ENCODE results near the gene BLOC1S3. TPM values are rescaled to one million over a fixed set of nuclear protein-coding genes. Genes with fewer than 3 reads are reported as not detected.

BLOC1S3 gene
- total RNA-seq, 2 experiments from 2014 or later: 21.9 to 22.8 TPM

DNA sequence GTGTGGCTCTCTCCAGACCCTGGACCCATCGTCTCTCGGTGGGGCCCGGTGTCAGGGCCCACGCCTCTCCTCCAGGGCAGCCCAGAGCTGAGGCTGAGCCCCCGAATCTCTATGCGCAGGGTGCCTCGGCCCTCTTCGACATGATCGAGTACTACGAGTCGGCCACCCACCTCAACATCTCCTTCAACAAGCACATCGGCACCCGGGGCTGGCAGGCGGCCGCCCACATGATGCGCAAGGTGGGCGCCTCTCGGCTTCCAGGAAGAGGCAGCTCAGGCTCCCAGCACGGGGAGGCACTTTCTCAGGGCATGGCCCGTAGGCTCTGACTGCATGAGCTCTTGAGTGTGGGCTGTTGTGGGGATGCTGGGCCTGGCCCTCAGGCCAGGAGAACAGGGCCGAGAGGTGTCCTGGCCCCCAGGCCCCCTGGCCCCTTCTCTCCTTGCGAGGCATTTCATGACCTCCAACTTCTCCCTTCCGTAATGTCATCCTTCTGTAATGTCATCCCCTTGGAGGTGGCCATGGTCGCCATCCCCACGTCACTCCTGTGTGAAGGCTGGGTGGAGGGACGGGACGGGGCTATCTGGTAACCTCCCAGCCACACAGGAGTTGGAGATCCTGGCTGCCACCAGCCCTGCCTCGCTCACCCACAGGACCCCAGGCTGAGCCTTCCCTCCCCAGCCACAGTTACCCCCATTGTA lies 37.2 kb upstream of the BLOC1S3 start:
- H3K27ac Mint-ChIP-seq: no peak overlapping the region
- no peaks in the 10 kb centered on the region for H3K27me3 Mint-ChIP-seq
- POLR2A ChIA-PET: no interaction called here

DNA sequence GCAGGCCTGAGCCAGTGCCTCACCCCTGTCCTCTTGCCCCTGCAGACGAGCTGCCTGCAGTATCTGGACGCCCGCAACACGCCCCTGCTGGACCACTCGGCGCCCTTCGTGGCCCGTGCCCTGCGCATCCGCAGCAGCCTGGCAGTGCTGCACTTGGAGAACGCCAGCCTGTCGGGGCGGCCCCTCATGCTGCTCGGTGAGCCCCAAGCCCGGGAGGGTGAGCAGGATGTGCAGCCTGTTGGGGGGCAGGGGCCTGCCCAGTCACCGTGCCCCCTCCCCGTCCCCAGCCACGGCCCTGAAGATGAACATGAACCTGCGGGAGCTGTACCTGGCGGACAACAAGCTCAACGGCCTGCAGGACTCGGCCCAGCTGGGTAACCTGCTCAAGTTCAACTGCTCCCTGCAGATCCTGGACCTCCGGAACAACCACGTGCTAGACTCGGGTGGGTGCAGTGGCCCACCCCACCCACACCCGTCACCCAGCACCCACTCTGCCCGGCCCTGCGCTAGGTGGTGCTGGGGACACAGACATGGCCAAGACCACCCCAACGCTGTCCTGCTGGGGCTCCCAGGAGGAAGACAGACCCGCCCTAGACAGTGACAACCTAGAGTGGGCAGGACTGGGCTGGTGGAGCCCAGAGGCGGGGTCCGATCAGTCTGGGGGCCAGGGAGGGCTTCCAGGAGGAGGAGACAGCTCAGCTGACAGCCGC lies 36.4 kb upstream of the BLOC1S3 start:
- no peaks in the 10 kb centered on the region for H3K9me3 Mint-ChIP-seq
- POLR2A ChIA-PET: no interaction called here
- no peaks in the 10 kb centered on the region for H3K27me3 Mint-ChIP-seq
- DNase-seq: no peak
- no peak overlapping the region for H3K27ac Mint-ChIP-seq
- no peak overlapping the region for H3K4me3 Mint-ChIP-seq
- H3K36me3 Mint-ChIP-seq: peaks cover 6% of the 10 kb centered on the region
- no peak for ATAC-seq (ENCODE audit: low read depth)
- H3K4me1 Mint-ChIP-seq: no peaks in the 10 kb centered on the region

More for the DNA sequence above, 37.2 kb upstream of the BLOC1S3 start:
- DNase-seq (no peak), ATAC-seq (ENCODE audit: low read depth) (no peak)
- Mint-ChIP-seq H3K36me3 (peaks cover 6% of the 10 kb centered on the region), H3K4me3 (no peak overlapping the region), H3K9me3 (no peaks in the 10 kb centered on the region), H3K4me1 (peaks cover 3% of the 10 kb centered on the region)

DNA sequence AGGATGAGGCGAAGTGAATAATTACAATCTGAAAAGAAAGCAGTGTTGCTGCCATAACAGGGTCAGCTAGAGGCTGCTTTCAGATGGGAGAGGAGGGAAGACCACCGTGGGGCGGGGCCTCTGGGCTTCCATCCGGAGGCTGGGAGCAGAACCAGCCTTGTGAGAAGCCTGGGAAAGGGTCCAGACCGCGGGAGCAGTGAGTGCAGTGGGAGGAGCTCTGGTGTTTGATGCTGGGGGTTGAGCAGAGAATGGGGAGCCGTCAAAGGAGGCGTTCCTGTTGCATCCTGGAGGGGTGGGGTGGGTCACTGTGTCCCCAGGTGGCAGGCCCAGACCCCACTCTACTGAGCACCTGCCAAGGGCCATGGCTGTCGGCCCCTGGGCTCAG lies 35.9 kb upstream of the BLOC1S3 start:
- DNase-seq: no peak
- Mint-ChIP-seq H3K4me1 (no peaks in the 10 kb centered on the region), H3K27me3 (no peaks in the 10 kb centered on the region), H3K36me3 (peaks cover 6% of the 10 kb centered on the region), H3K9me3 (no peaks in the 10 kb centered on the region), H3K27ac (no peak overlapping the region), H3K4me3 (no peak overlapping the region)
- POLR2A ChIA-PET: no interaction called here
- no peak for ATAC-seq (ENCODE audit: low read depth)

DNA sequence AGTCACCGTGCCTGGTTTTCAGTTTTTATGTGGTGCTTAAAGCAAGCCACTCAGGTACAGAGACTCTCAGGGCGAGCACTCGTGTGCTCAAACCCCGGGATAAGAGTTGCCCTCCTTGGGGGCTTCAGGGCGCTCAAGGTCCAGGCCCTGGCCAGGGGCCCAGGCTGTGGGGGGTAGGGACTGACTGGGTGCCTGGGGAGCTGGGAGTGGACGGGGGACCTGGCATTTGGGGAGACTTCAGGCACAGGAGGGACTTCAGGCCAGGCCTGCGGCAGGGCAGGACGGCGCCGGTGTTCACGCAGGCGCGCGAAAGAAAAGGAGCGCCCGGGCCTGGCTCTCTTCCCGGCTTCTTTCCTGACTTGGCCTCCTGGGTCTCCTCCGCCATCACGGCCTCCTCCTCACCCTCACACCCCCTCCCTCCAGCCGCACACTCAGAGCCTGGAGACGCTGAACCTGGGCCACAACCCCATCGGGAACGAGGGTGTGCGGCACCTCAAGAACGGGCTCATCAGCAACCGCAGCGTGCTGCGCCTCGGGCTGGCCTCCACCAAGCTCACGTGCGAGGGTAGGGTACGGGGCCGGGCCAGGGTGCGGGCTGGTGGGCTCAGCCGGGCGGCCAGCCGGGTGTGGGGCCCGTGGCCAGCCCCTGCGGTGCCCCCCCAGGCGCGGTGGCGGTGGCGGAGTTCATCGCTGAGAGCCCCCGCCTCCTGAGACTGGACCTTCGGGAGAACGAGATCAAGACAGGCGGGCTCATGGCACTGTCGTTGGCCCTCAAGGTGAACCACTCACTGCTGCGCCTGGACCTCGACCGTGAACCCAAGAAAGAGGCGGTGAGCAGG lies 33.9 kb upstream of the BLOC1S3 start:
- Mint-ChIP-seq H3K4me1 (peaks cover 7% of the 10 kb centered on the region), H3K4me3 (no peak overlapping the region), H3K27me3 (no peaks in the 10 kb centered on the region), H3K36me3 (peaks cover 6% of the 10 kb centered on the region), H3K9me3 (no peaks in the 10 kb centered on the region), H3K27ac (no peak overlapping the region)
- DNase-seq (no peak), ATAC-seq (ENCODE audit: low read depth) (no peak)
- POLR2A ChIA-PET: interaction anchor here (0.6 kb wide), 1 partner anchor 254 kb away, joined by 3 read pairs; no protein-coding TSS in a partner anchor

DNA sequence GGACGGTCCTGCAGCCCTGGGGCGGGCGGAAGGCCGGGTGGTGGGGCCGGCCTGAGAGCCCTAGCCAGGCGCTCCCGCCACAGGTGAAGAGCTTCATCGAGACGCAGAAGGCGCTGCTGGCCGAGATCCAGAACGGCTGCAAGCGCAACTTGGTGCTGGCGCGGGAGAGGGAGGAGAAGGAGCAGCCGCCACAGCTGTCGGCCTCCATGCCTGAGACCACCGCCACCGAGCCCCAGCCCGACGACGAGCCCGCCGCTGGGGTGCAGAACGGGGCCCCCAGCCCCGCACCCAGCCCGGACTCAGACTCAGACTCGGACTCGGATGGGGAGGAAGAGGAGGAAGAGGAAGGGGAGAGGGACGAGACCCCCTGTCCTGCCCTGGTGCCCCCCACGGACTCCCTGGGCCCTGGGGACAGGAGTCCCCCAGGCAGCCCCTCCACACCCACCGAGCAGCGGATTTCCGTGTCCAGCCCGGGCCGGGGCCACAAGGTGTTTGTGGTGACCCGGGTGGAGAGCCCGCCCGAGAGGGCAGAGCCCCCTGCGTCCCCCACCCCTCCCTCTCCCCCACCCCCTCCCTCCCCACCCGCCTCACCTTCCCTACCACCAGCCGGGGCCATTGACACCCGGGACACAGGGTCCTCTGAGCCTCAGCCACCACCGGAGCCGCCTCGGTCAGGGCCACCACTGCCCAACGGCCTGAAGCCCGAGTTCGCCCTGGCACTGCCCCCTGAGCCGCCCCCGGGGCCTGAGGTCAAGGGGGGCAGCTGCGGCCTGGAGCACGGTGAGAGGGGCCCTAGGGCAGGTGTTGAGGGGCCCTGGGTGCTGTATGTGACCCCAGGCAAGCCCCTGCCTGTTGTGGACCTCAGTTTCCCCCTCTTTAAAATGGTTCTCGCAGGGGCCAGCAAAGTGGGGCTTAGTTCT lies 33.1 kb upstream of the BLOC1S3 start:
- Mint-ChIP-seq H3K27ac (no peak overlapping the region), H3K4me3 (no peak overlapping the region)
- DNase-seq: no peak

DNA sequence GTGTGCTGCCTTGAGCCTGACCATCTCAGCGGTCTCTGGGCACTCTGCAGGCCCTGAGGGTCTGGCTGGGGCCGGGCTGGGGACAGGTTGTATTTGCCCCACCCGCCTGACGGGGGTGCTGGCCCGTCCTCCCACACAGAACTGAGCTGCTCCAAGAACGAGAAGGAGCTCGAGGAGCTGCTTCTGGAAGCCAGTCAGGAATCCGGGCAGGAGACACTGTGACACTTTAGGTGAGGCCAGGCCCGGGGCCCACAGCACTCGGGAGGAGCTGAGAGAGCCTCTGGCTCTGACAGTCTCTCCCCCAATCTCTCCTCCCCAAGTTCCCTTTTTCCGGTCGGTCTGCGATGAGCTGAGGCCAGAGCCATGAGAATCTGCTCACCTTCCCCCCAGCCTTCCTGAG lies 32.3 kb upstream of the BLOC1S3 start:
- DNase-seq: no peak
- H3K27ac Mint-ChIP-seq: no peak overlapping the region
- H3K36me3 Mint-ChIP-seq: peaks cover 6% of the 10 kb centered on the region
- no peaks in the 10 kb centered on the region for H3K9me3 Mint-ChIP-seq
- POLR2A ChIA-PET: interaction anchor here (1.2 kb wide), 1 partner anchor 58 kb away, joined by 4 read pairs; no protein-coding TSS in a partner anchor
- no peak overlapping the region for H3K4me3 Mint-ChIP-seq
- H3K27me3 Mint-ChIP-seq: no peaks in the 10 kb centered on the region
- peaks cover 7% of the 10 kb centered on the region for H3K4me1 Mint-ChIP-seq
- no peak for ATAC-seq (ENCODE audit: low read depth)

More for the DNA sequence above, 33.1 kb upstream of the BLOC1S3 start:
- peaks cover 7% of the 10 kb centered on the region for H3K4me1 Mint-ChIP-seq
- POLR2A ChIA-PET: interaction anchor here (1.2 kb wide), 1 partner anchor 59 kb away, joined by 4 read pairs; no protein-coding TSS in a partner anchor
- no peak for ATAC-seq (ENCODE audit: low read depth)
- H3K9me3 Mint-ChIP-seq: no peaks in the 10 kb centered on the region
- peaks cover 6% of the 10 kb centered on the region for H3K36me3 Mint-ChIP-seq
- no peaks in the 10 kb centered on the region for H3K27me3 Mint-ChIP-seq

DNA sequence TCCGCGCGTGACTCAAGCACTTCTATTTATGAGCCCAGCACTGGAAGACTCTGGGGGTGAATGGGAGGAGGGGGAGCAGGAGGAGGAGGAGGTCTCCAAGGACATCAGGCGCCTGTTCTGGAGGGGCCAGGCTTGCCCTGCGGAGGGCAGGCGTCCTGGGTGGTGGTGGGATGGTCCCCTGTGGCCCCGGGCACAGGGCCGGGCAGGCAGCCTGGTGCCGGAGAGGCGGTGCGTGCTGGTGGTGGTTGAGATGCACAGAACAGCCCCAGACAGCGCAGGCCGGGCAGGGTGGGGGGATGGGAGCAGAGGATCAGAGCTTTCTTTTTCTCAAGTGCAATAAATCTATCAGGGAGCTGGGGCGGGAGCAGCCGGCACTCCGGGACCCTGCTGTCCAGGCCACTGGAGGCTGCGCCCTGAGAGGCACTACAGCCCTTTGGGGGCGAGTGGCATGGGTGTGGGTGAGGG lies 31.8 kb upstream of the BLOC1S3 start:
- H3K27ac Mint-ChIP-seq: no peak overlapping the region
- no peaks in the 10 kb centered on the region for H3K9me3 Mint-ChIP-seq
- no peak overlapping the region for H3K4me3 Mint-ChIP-seq
- DNase-seq (no peak), ATAC-seq (ENCODE audit: low read depth) (no peak)
- POLR2A ChIA-PET: interaction anchor here (1.2 kb wide), 1 partner anchor 57 kb away, joined by 4 read pairs; no protein-coding TSS in a partner anchor
- H3K36me3 Mint-ChIP-seq: peaks cover 12% of the 10 kb centered on the region
- peaks cover 5% of the 10 kb centered on the region for H3K27me3 Mint-ChIP-seq
- peaks cover 7% of the 10 kb centered on the region for H3K4me1 Mint-ChIP-seq

DNA sequence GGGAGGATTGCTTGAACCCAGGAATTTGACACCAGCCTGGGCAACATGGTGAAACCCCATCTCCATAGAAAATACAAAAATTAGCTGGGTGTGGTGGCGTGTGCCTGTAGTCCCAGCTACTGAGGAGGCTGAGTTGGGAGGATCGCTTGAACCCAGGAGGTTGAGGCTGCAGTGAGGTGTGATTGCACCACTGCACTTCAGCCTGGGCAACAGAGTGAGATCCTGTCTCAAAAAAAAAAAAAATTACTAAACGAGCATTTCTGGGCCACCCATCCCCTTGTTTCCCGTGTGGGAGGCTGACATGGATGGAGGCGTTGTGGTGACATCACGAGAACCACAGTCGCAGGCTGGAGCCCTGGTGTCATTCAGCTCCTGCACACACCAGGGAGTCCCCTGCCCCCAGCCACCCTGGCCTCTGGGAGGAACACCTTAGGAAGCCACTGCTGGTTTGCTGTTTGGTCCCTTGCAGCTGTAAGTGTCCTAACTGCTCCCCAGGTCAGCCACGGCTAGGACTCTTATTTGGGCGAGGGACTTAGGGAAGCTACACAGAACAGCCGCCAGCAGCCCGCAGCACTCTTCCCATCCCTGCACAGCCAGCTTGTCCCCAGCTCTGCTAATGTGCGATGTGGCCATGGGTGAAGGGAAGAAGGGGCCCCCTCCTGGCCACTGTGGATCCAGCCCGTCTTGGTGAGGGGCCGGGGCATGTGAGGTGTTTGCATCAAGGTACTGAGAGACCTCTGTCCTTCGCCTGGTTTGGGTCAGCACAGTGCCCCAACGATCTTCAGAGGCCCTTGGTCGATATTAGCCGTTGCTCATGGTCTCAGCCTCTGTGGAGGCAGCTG lies 30.5 kb upstream of the BLOC1S3 start:
- POLR2A ChIA-PET: no interaction called here
- peaks cover 6% of the 10 kb centered on the region for H3K36me3 Mint-ChIP-seq
- ATAC-seq (ENCODE audit: low read depth) (no peak), DNase-seq (no peak)
- peaks cover 11% of the 10 kb centered on the region for H3K27me3 Mint-ChIP-seq
- no peak overlapping the region for H3K4me3 Mint-ChIP-seq
- no peaks in the 10 kb centered on the region for H3K9me3 Mint-ChIP-seq
- H3K4me1 Mint-ChIP-seq: peaks cover 12% of the 10 kb centered on the region
- no peak overlapping the region for H3K27ac Mint-ChIP-seq

DNA sequence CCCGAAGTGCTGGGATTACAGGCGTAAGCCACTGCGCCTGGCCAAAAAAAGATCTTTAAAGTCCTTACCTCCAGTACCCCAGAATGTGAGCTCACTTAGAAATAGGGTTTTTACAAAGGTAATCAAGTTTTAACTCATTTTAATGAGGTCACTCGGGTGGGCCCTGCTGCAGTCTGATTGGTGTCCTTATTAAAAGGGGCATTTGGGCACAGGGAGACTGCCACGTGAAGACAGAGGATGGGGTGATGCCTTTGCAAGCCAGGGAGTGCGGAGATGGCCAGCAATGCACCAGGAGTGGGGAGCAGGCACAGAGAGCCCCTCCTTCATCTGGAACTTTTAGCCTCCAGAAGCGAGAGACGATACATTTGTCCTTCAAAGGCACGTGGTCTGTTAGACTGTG lies 29.5 kb upstream of the BLOC1S3 start:
- ATAC-seq (ENCODE audit: low read depth) (no peak), DNase-seq (no peak)
- Mint-ChIP-seq H3K36me3 (peaks cover 5% of the 10 kb centered on the region), H3K27me3 (peaks cover 16% of the 10 kb centered on the region), H3K27ac (no peak overlapping the region), H3K4me3 (no peak overlapping the region), H3K9me3 (no peaks in the 10 kb centered on the region), H3K4me1 (peaks cover 17% of the 10 kb centered on the region)
- POLR2A ChIA-PET: interaction anchor here (0.6 to 1.3 kb wide), 2 partner anchors 29 to 66 kb away, joined by 3 to 6 read pairs; partner anchors contain the start of genes BLOC1S3 and TRAPPC6A

DNA sequence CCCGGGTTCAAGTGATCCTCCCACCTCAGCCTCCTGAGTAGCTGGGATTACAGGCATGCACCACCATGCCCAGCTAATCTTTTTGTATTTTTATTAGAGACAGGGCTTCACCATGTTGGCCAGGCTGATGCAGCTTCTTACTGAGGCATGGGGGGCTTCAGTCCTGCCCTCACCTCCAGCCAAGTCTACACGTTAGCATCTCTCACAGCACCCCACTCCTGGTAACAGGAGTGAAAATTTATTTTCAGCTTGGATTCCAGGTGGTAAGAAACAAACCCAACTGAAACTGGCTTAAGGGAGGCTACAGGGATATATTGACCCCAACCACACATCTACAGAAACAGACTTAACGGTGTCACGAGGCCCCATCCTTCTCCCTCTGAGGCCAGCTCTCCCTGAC lies 28.4 kb upstream of the BLOC1S3 start:
- H3K27ac Mint-ChIP-seq: no peak overlapping the region
- peaks cover 24% of the 10 kb centered on the region for H3K27me3 Mint-ChIP-seq
- H3K4me1 Mint-ChIP-seq: peaks cover 19% of the 10 kb centered on the region
- no peak overlapping the region for H3K4me3 Mint-ChIP-seq
- H3K9me3 Mint-ChIP-seq: no peaks in the 10 kb centered on the region
- ATAC-seq (ENCODE audit: low read depth) (no peak), DNase-seq (no peak)
- peaks cover 5% of the 10 kb centered on the region for H3K36me3 Mint-ChIP-seq
- POLR2A ChIA-PET: interaction anchor here (1.3 kb wide), 1 partner anchor 28 kb away, joined by 6 read pairs; the partner anchor contains the start of genes BLOC1S3 and TRAPPC6A

DNA sequence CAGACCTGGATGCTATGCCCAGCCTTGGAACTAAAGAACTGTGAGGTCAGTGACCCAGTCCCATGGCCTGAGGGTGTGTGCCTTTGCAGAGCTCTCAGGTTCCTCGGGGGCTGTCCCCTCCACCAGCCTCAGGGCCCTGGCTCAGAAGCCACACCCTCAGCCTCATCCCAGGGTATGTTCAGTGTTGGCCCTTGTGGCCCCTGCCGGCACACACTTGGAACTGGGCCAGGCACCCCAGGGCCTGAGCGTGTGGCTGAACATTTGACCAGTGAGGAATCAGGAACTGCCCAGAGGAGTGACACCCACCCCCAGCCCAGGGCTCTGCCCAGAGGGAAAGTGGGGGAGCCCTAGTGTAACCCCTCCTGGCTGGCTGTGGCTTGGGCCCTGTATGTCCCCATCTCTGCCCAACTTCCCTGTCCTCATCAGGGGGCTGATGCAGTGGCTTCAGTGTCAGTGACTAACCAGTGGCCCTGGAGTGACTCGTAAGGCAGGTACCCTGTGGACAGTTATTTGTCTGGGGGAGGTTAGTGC lies 27.8 kb upstream of the BLOC1S3 start:
- Mint-ChIP-seq H3K27me3 (peaks cover 29% of the 10 kb centered on the region), H3K36me3 (peaks cover 5% of the 10 kb centered on the region), H3K27ac (no peak overlapping the region), H3K4me1 (peaks cover 19% of the 10 kb centered on the region), H3K4me3 (no peak overlapping the region), H3K9me3 (no peaks in the 10 kb centered on the region)
- POLR2A ChIA-PET: interaction anchor here (1.0 kb wide), 1 partner anchor 91 kb away, joined by 3 read pairs; no protein-coding TSS in a partner anchor
- DNase-seq (no peak), ATAC-seq (ENCODE audit: low read depth) (no peak)

Measured in activated naive CD8-positive, alpha-beta T cell treated with anti-CD3 and anti-CD28 coated beads, Interleukin-2, amount 10 ng/mL, durations not matched to agents 7 days and 5 days (primary cell).